HG03520 (cell line): ENCODE measurements around the gene FOXP1.
A peak's percentile ranks its signal among the peaks of the same experiment; 100 is the strongest.
"Not testable (repeated sequence)": the region's sequence is repeated elsewhere in the genome, so short reads cannot be mapped to it uniquely, and the experiment has no call there.

Experiments used
- ATAC-seq: cut with Tn5 transposase; IDR thresholded peaks from one replicate; pipeline ENCODE4 v1.9.1; 2021; ENCODE audit warnings: mild to moderate bottlenecking, moderate library complexity; ENCODE audit not compliant: unreplicated experiment

The FOXP1 gene

GRCh38 chr3:71031181-71031580, 552.3 kb downstream of the FOXP1 start:
- no peak for ATAC-seq

GRCh38 chr3:71030748-71031147, 552.8 kb downstream of the FOXP1 start:
- ATAC-seq, result no peak

DNA sequence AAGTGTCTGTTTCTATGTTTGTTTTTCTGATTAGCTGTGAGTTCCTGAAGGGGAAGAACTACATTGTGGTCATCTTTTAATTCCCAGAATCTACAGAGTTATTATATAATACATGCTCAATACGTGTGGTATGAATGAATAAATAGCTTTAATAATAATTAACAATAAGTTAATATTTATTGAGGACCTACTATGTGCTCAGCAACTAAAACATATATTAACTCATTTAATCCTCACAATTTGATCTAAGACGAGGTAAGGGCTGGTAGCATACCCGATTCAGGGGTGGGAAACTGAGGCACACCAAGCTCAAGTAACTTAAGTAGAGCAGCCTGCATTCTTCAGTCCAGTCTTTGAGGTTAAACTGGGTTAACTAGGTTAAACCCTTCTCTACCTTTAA, 553.8 kb downstream of the FOXP1 start:
- ATAC-seq, result no peak

DNA sequence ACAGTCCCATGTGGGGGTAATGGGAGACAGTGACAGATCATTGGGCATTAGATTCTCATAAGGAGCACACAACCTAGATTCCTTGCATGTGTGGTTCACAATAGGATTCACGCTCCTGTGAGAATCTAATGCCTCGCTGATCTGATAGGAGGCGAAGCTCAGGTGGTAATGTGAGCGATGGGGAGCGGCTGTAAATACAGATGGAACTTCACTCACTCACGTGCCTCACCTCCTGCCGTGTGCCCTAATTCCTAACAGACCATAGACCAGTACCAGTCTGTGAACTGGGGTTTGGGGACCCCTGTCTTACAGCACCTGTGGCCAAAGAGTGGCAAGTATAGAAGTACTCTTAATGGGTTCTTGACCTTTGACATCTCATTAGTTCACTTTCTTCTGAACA, 554.7 kb downstream of the FOXP1 start:
- no peak for ATAC-seq

DNA sequence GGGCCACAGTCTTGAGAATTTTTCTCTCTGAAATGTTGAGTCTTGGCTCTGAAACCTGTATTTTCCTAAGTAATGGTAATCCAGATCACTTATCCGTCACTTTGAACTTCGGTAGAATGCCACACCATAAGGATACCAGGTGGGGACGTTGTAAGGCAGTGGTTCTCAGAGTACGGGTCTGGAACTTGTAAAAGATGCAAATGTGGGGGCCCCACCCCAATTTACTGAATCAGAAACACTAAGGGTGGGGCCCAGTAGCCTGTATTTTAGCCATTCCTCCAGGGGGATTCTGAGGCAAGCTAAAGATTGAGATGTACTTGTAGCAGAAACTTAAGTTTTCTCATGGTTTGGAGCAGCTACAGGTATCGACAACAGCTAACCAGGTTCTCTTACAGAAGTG, 555.3 kb downstream of the FOXP1 start:
- no peak for ATAC-seq

DNA sequence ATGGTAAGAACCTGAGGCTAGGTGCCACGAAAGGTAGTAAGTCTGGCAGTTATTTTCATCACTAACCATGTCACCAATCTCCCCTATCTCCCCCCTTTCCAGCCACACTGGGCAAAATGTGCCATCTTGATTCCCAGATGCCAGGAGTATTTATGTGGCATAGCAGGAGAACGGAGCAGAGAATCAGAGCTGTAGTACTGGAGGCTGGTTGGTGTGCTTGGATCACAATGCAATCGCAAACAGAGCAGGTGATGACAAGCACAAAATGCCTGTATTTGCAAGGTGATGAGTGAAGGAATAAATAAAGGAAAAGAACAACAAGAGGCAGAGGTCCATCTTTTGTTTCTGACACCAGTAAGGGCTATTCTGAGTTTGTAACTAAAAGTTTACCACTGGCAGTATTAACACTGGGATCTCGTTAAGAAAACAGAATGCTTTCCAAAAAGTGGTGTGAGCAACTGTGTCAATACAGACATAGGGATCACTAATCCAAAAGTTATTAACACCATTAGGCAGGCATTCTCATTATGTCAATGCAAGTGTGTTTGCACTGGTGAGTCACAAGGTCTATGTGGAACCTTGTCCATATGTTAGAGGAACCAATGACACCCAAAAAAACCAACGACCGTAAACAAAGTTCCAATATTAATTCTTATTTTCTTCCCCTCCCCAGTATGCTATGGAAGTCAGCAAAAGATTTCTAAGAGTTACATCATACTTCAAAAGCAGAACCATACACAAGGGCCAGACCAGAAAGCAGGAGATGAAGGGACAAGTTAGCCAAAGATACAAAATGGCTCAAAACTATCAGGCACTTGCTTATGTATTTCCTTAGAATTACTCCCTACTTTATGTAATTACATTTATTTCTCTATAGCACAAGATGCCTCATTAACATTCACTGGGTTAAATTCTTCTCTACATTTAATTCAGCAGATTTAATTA, 556.6 kb downstream of the FOXP1 start:
- no peak for ATAC-seq

DNA sequence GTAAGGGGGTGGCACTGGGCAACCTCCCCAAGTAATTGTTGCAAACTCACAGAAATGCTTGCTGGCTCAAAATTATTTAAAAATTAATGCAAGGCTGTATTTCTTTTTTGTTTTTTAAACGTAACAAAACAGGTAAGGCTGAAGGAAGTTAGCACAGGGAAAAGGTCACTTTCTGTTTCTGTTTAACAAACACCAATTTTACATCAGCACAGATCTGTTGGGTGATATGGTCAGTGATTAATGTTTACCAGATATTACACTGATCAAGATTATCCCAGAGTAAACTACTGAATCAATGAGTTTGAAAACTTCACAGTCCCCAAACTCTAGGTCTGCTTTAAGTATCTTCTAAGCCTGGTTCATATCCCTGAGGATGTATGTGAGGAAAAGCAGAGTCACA, 558.0 kb downstream of the FOXP1 start:
- ATAC-seq, result no peak

GRCh38 chr3:71025010-71025409, 558.5 kb downstream of the FOXP1 start:
- no peak for ATAC-seq

- ATAC-seq, result no peak
These were observed 560.8 kb downstream of the FOXP1 start for GRCh38 chr3:71022551-71023335.

- ATAC-seq, result no peak
These were observed 564.7 kb downstream of the FOXP1 start for GRCh38 chr3:71018799-71019198.

DNA sequence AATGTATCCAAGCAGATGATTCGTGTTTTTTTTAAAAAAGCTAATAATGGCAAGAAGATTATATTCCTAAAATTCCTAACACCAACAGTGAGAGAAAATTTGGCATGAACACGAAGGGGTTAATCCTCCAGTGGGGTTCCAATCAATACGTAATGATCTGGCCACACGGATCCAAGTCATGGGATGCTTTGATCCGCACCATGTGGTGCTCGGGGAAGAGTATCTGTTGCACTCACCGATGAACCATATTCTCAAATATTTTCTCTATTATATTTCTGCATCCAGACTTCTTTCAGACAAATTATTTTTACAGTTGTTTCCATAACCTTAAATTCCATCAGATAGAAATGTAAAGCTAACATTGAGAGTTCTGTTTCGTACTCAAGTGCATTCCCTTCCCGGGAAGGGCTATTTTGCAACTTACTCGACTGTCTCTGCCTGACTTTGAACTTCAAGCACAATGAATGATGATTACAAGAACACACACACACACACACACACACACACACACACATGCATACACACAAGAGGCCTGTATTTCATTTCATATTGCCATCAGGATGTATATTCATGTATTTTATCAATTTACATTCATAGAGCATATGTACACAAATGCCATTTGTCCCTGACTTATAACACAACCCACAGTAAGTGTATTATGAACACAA, 567.2 kb downstream of the FOXP1 start:
- ATAC-seq, result no peak

GRCh38 chr3:71014616-71015015, 568.9 kb downstream of the FOXP1 start:
- not testable (repeated sequence) for ATAC-seq

- ATAC-seq, result no peak
These were observed 570.6 kb downstream of the FOXP1 start for GRCh38 chr3:71012971-71013370.

- ATAC-seq, result peak; percentile 73
These were observed 571.8 kb downstream of the FOXP1 start for GRCh38 chr3:71011565-71012287.

- ATAC-seq, result peak; percentile 57
These were observed 572.6 kb downstream of the FOXP1 start for GRCh38 chr3:71010726-71011455.

DNA sequence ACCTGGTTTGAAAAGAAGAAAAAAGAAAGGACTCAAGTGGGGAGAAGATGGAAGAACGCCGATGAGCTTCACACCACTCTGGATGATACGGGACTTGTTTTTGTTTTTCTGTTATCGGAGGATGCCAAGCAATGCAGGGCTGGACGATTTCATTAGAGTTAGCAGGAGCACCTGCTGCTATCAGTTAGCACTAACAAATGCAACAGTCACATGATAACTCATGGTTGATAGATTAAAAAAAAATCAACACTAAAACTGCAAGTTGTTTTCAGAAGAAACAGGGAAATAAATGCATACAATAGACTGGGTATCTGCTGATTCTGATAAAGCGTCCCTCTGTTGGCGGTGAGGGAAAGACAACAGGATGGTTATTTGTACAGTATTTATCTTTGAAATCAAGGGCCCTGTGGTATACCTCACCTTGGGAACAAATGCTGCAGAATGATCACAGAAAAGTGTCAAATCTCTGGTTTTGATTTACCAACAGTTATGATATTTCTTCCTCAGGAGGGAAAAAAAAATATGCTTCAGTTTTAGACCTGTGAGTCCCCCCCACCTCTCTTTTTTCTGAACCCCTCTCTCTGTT, 575.1 kb downstream of the FOXP1 start:
- ATAC-seq, result no peak

DNA sequence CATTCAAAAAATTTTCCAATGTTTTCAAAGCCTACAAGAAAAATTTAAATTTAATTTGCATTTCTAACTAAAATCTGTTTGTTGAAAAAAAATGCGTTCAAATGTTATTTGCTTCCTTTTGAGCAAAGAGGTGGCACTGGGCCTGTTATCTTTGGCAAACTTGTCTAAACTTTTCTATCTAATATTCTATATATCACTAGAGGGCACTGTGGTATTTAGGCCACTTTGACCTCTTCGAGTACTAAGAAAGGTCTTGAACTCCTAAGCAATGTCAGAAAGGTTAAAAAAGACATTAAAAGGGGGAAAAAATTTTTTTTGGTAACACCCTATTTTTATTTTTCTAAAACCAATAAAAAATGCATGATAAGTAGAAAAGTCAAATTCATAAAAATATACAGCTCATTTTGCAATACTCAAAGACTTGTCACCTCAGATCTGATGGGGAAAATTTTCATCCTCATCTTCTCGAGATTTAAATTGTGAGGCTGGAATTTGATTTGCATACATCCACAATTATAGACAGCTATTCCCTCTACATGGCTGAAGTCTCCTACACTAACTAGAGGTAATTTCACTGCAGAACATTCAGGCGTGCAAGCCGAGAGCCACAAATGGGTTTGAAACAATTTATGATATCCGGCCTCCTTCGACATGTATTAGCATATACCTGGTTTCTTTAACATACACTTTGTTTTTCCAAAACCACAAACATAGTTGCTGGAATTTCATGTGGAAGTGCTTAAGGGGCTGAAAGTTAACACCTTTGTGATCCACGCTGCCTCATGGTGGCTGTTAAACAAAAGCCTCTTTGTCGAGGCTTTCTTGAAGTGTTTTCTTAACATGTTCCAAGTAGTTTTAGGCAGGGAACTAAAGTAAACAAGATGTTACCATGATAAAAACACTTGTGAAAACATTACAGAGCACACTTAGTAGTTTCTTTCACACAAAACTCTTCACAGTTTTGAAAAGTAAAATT, 576.4 kb downstream of the FOXP1 start:
- ATAC-seq, result peak; percentile 42

- ATAC-seq, result no peak
These were observed 577.7 kb downstream of the FOXP1 start for GRCh38 chr3:71005702-71006321.
